IPS DF 6.9 (cell line): ENCODE results near the gene PRELID2.
"Not testable (repeated sequence)": the region's sequence is repeated elsewhere in the genome, so short reads cannot be mapped to it uniquely, and the experiment has no call there.

Source experiments
- DNase-seq: peaks from one replicate; pipeline ENCODE4 v3.0.0-alpha.2; 2013; ENCODE audit warnings: low read depth, low spot score
- H3K27ac ChIP-seq: one replicate; pipeline ENCODE4 v1.5.1; 2013; ENCODE audit warnings: low read length, control low read depth
- H3K27me3 ChIP-seq: 2 replicates; pipeline ENCODE4 v1.6.1; 2013; ENCODE audit warnings: mild to moderate bottlenecking, low read length; ENCODE audit not compliant: control insufficient read depth, insufficient read depth
- H3K36me3 ChIP-seq: 2 replicates; pipeline ENCODE4 v1.6.1; 2013; ENCODE audit warnings: low read length; ENCODE audit not compliant: control insufficient read depth, insufficient read depth
- H3K4me1 ChIP-seq: 2 replicates; pipeline ENCODE4 v1.6.1; 2013; ENCODE audit warnings: low read length; ENCODE audit not compliant: control insufficient read depth, insufficient read depth
- H3K4me3 ChIP-seq: 2 replicates; pipeline ENCODE4 v1.5.1; 2013; ENCODE audit warnings: mild to moderate bottlenecking, low read length
- H3K9me3 ChIP-seq: 2 replicates; pipeline ENCODE4 v1.6.1; 2013; ENCODE audit warnings: low read length, inconsistent platforms; ENCODE audit not compliant: control insufficient read depth, insufficient read depth
- WGBS: extraction: QIAGEN DNeasy Blood & Tissue Kit; methylation state at CpG from one replicate; pipeline ENCODE4 v1.1.7; 2013; ENCODE audit warnings: mixed read lengths, missing lambda C conversion rate; ENCODE audit not compliant: insufficient read length, insufficient coverage; 5-methylcytosine and 5-hydroxymethylcytosine counted together

The PRELID2 gene

GRCh38 chr5:145752947-145753346 is 82.2 kb downstream of the PRELID2 start:
- Histone ChIP-seq H3K4me1 (no peaks in the 10 kb centered on the region), H3K36me3 (no peaks in the 10 kb centered on the region), H3K27ac (no peak overlapping the region), H3K4me3 (no peak overlapping the region), H3K9me3 (no peaks in the 10 kb centered on the region), H3K27me3 (no peaks in the 10 kb centered on the region)
- WGBS: no CpG with 5 or more reads among the region's 5 CpGs
- no peak for DNase-seq

GRCh38 chr5:145752534-145752933 is 82.6 kb downstream of the PRELID2 start:
- Histone ChIP-seq H3K27me3 (no peaks in the 10 kb centered on the region), H3K36me3 (no peaks in the 10 kb centered on the region), H3K27ac (no peak overlapping the region), H3K4me3 (no peak overlapping the region), H3K4me1 (no peaks in the 10 kb centered on the region), H3K9me3 (no peaks in the 10 kb centered on the region)
- DNase-seq: no peak
- WGBS: no CpG with 5 or more reads among the region's 2 CpGs

GRCh38 chr5:145750199-145750598 is 84.9 kb downstream of the PRELID2 start:
- no peaks in the 10 kb centered on the region for H3K36me3 ChIP-seq
- DNase-seq: no peak
- H3K27me3 ChIP-seq: no peaks in the 10 kb centered on the region
- no peak overlapping the region for H3K4me3 ChIP-seq
- H3K9me3 ChIP-seq: no peaks in the 10 kb centered on the region
- no peak overlapping the region for H3K27ac ChIP-seq
- no peaks in the 10 kb centered on the region for H3K4me1 ChIP-seq

GRCh38 chr5:145743396-145744061 is 91.6 kb downstream of the PRELID2 start:
- Histone ChIP-seq H3K9me3 (no peaks in the 10 kb centered on the region), H3K4me3 (no peak overlapping the region), H3K36me3 (no peaks in the 10 kb centered on the region), H3K27me3 (no peaks in the 10 kb centered on the region), H3K4me1 (no peaks in the 10 kb centered on the region), H3K27ac (no peak overlapping the region)
- WGBS: no CpG with 5 or more reads among the region's 14 CpGs
- no peak for DNase-seq

GRCh38 chr5:145739843-145740242 is 95.3 kb downstream of the PRELID2 start:
- no peaks in the 10 kb centered on the region for H3K27me3 ChIP-seq
- no peaks in the 10 kb centered on the region for H3K4me1 ChIP-seq
- no peaks in the 10 kb centered on the region for H3K9me3 ChIP-seq
- no peak for DNase-seq
- no peak overlapping the region for H3K4me3 ChIP-seq
- no peak overlapping the region for H3K27ac ChIP-seq
- H3K36me3 ChIP-seq: no peaks in the 10 kb centered on the region

GRCh38 chr5:145738227-145738626 is 96.9 kb downstream of the PRELID2 start:
- H3K36me3 ChIP-seq: no peaks in the 10 kb centered on the region
- H3K27ac ChIP-seq: no peak overlapping the region
- H3K4me1 ChIP-seq: no peaks in the 10 kb centered on the region
- H3K27me3 ChIP-seq: no peaks in the 10 kb centered on the region
- no peak overlapping the region for H3K4me3 ChIP-seq
- no peaks in the 10 kb centered on the region for H3K9me3 ChIP-seq
- no peak for DNase-seq

GRCh38 chr5:145737578-145737977 is 97.6 kb downstream of the PRELID2 start:
- H3K36me3 ChIP-seq: no peaks in the 10 kb centered on the region
- no CpG with 5 or more reads among the region's 1 CpG for WGBS
- DNase-seq: no peak
- H3K4me1 ChIP-seq: no peaks in the 10 kb centered on the region
- no peak overlapping the region for H3K27ac ChIP-seq
- H3K9me3 ChIP-seq: no peaks in the 10 kb centered on the region
- H3K27me3 ChIP-seq: no peaks in the 10 kb centered on the region
- H3K4me3 ChIP-seq: no peak overlapping the region

GRCh38 chr5:145729956-145730355 is 105.2 kb downstream of the PRELID2 start:
- H3K36me3 ChIP-seq, H3K9me3 ChIP-seq, H3K4me1 ChIP-seq, H3K27ac ChIP-seq, H3K27me3 ChIP-seq, H3K4me3 ChIP-seq, DNase-seq: not testable (repeated sequence)
- WGBS: no CpG with 5 or more reads among the region's 1 CpG

GRCh38 chr5:145723516-145723915 is 111.6 kb downstream of the PRELID2 start:
- DNase-seq: no peak
- Histone ChIP-seq H3K4me1 (no peaks in the 10 kb centered on the region), H3K9me3 (no peaks in the 10 kb centered on the region; the same call in 1 of the 2 replicates), H3K4me3 (no peak overlapping the region), H3K27ac (no peak overlapping the region), H3K27me3 (no peaks in the 10 kb centered on the region), H3K36me3 (no peaks in the 10 kb centered on the region)
- no CpG with 5 or more reads among the region's 1 CpG for WGBS

- DNase-seq: no peak
- Histone ChIP-seq H3K4me3 (no peak overlapping the region), H3K9me3 (no peaks in the 10 kb centered on the region), H3K4me1 (no peaks in the 10 kb centered on the region), H3K36me3 (no peaks in the 10 kb centered on the region), H3K27me3 (no peaks in the 10 kb centered on the region), H3K27ac (no peak overlapping the region)
- WGBS: no CpG with 5 or more reads among the region's 1 CpG
Measured at GRCh38 chr5:145718956-145719355, 116.2 kb downstream of the PRELID2 start.

- Histone ChIP-seq H3K36me3 (no peaks in the 10 kb centered on the region), H3K27ac (no peak overlapping the region), H3K4me1 (no peaks in the 10 kb centered on the region), H3K27me3 (no peaks in the 10 kb centered on the region), H3K9me3 (no peaks in the 10 kb centered on the region), H3K4me3 (no peak overlapping the region)
- WGBS: no CpG with 5 or more reads among the region's 1 CpG
- no peak for DNase-seq
Measured at GRCh38 chr5:145715412-145715811, 119.7 kb downstream of the PRELID2 start.
